Measurements from ENCODE around the gene HIBADH.

Gene HIBADH

GRCh38 chr7:27636326-27637006 lies 26.2 kb downstream of the HIBADH start:
- DNase-seq (ENCODE audit: low read depth in 2 of 2) = no peak

DNA sequence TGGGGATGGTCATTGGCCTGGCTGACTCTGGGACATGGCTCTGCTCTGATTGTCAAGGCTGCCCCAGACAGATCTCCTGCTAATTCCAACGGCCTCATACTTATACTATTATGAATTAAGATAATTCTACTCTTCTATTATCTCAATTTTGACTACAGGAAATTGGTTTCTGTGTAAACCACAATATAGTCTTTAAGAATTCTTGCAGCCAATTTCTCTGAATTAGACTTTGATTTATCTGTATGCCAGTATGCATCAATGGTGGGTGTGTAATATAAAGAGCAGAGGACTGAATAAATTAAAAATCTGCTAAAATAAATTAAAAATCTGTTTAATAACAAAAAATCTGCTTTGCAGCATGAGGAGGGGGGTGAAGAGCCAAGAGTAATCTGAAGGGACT lies 27.0 kb downstream of the HIBADH start:
- no peak for DNase-seq (ENCODE audit: low read depth in 2 of 2)

GRCh38 chr7:27634671-27635493 lies 27.8 kb downstream of the HIBADH start:
- DNase-seq (ENCODE audit: low read depth in 2 of 2) = no peak

GRCh38 chr7:27633062-27633461 lies 29.6 kb downstream of the HIBADH start:
- no peak for DNase-seq (ENCODE audit: low read depth in 2 of 2)

- DNase-seq (ENCODE audit: low read depth in 2 of 2) = no peak
Measured at GRCh38 chr7:27631391-27631790, 31.3 kb downstream of the HIBADH start.

DNA sequence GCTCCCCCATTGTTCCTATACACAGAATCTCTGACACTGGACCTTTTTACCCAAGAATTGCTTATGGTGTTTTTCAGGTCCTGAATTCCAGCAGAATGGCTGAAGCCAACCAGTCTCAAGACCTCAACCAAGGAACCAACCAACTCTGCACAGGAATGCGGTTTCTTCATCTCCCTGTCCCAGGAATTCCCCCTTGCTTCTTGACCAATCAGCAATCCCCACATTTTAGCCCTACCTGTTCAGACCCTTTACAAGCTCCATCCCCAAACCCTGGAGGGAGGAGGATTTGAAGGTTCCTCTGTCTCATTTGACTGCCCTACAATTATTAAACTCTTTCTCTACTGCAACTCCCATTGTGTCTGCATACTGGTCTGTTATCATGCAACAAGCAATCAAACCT lies 35.5 kb downstream of the HIBADH start:
- no peak for DNase-seq (ENCODE audit: low read depth in 2 of 2)

DNA sequence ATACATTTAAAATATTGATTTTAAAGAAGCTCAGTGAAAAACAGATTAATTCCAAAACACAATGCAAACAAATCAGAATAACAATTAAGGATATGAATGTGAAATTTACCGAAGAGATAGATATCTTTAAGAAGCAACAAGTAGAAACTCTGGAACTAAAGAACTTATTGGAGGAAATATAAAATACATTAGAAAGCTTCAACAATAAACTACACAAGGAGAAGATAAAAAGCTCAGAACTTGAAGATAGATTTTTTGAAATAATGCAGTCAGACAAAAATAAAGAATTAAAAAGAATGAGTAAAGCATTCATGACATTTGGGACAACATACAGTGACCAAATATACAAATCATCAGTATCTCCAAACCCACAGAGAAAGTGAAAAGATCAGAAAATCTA lies 43.2 kb downstream of the HIBADH start:
- no peak for DNase-seq (ENCODE audit: low read depth in 2 of 2)

- DNase-seq (ENCODE audit: low read depth in 2 of 2) = no peak
Measured at GRCh38 chr7:27617651-27618381, 44.9 kb downstream of the HIBADH start.

GRCh38 chr7:27616914-27617548 lies 45.7 kb downstream of the HIBADH start:
- DNase-seq (ENCODE audit: low read depth in 2 of 2) = no peak

DNA sequence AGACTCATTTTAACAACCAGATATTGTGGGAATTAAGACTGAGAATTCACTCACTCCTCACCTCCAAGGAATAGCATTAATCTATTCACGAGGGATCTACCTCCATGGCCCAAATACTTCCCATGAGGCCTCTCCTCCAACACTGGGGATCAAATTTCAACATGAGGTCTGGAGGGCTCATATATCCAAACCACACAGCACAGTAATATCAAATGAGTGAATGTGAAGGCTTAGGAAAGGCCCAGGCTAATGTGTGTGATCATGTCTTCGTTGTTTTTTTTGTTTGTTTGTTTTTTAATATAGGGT lies 46.5 kb downstream of the HIBADH start:
- DNase-seq (ENCODE audit: low read depth in 2 of 2) = no peak

DNA sequence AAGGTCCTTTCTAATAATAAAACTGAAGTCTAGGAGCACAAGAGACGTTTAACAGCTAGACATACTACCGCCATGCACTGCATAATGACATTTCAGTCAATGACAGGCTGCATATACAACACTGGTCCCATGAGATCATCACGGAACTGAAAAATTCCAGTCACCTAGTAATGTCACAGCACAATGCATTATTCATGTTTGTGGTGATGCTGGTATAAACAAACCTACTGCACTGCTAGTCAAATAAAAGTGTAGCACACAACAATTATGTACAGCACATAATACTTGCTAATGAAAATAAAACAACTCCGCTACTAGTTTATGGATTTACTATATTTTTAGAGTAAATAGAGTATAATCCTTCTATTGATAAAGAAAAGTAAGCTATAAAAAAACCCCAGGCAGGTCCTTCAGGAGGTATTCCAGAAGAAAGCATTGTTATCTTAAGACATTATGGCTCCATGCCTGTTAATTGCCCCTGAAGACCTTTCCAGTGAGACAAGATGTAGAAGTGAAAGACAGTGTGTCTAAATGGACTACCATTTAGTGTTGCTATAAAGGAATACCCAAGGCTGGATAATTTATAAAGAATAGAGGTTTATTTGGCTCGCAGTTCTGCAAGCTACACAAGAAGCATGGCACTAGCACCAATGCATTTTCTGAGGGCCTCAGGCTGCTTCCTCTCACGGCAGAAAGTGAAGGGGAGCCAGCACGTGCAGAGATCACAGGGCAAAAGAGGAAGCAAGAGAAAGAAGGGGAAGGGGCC lies 47.1 kb downstream of the HIBADH start:
- no peak for DNase-seq (ENCODE audit: low read depth in 2 of 2)

DNA sequence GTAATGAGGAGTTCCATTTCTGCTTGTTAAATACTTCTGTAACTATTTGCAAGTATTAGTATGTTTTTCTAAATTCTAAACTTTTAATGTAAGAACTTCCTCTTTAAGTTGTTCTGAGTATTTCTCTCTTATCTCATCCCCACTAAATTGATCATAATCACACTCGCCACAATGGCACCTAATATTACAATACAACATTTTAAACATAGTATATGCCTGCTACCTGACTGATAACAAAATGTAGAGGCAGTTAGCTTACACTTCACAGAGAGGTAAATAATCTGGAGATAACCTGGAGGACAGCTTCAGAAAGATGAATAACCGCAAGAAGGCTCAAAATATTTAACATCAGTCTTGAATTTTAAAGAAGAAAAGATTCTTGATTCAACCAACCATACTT lies 48.6 kb downstream of the HIBADH start:
- DNase-seq (ENCODE audit: low read depth in 2 of 2) = no peak

GRCh38 chr7:27611059-27611458 lies 51.6 kb downstream of the HIBADH start:
- DNase-seq (ENCODE audit: low read depth in 2 of 2) = no peak

DNA sequence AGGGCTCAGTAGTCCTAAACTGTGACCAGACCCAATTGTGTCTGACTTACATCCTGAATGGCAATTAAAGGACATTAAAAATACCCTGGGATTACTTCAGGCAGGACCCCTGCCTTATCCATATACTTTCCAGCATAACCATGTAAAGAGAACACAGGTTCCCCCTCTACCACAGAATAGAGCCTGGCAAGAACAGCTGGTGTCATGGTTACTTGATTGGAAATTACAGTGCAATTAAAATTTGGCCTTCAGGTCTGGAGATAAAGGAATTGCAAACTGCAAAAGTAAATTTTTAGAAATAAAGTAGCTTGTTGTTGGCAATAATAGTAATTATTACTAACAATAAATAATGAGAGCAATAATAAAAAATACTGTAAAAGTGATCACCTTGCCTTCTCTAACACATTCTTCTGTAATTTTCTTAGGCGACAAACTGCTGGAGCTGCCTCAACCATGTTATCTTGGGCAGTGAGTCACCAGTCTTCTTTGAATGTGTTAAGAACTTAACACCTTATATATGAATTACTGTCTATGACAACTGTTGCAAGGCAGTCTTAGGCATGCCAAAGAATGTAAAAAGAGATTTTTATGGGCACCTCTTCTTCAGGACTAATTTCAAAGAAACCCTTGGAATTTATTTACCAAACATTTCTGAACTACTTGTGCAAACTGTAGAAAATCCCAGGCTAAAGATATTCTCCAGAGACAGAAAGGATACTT lies 53.7 kb downstream of the HIBADH start:
- DNase-seq (ENCODE audit: low read depth in 2 of 2) = no peak

DNA sequence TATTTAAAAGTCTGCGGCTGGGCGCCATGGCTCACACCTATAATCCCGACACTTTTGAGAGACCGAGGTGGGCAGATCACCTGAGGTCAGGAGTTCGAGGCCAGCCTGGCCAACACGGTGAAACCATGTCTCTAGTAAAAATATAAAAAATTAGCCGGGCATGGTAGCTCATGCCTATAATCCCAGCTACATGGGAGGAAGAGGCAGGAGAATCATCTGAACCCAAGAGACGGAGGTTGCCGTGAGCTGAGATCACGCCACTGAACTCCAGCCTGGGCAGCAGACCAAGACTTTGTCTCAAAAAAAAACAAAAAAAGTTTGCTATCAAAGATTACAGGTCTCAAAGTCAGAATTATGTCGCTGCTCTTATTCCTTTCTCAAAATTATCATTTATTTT lies 55.5 kb downstream of the HIBADH start:
- no peak for DNase-seq (ENCODE audit: low read depth in 2 of 2)

DNA sequence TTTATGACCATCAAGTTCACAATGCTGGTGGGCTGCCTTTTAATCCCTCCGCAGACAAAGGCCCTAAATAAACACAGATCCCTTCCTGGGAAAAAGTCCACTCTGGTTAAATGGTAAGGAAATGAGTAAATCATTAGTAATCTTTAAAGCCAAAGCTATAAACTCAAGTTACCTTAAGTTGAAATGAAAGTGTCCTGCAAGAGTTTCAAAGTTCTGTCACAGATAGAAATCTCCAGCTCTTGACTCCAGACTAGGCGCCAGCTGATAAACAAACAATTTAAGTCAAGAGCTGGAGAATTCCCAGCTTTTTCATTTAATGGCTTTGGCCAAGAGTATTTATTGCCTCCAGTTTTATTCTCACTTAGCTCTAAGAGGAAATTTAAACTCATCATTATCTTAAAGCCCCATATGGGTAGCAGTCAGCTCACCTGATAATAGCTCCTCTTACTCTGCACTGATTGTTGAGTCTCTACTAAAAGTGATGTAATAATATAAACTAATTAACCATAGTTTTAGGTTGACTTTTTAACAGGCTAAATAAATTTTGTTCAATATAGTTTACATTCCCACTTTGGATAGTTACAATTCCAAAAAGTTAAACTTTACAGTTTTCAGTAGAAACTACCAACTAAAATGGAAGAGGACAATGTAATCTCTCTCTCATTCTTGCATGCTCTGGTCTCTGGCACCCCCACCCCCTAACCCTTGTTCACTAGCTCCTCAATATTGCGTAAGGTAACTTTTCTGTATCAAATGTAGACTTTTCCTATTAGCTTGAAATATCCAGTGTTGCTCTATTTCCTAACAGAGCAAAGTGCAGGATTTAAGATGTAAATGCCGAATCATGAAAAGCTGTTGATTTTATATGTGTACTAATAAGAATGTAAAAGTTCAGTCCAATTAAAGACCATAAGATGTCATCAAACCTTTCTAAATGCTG lies 56.1 kb downstream of the HIBADH start:
- no peak for DNase-seq (ENCODE audit: low read depth in 2 of 2)

- no peak for DNase-seq (ENCODE audit: low read depth in 2 of 2)
Measured at GRCh38 chr7:27605689-27606269, 56.9 kb downstream of the HIBADH start.

DNA sequence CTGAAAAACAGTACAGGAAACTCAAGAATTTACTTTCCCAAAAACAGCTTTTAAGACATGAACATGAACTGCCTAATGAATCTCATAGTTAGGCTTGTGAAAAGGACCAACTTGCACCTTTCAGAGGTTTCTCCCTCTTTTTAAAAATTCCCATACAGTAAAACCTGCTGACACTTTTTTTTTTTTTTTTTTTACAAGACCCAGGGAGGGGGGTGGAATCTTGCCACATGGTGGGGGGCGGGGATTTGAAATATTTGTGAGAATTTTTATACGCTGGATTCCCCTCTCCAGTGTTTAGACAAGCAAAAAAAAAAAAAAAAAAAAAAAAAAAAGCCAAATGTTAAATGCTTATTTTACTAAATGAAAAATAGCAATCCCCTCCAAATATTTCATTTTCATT lies 57.4 kb downstream of the HIBADH start:
- DNase-seq (ENCODE audit: low read depth in 2 of 2) = no peak

DNA sequence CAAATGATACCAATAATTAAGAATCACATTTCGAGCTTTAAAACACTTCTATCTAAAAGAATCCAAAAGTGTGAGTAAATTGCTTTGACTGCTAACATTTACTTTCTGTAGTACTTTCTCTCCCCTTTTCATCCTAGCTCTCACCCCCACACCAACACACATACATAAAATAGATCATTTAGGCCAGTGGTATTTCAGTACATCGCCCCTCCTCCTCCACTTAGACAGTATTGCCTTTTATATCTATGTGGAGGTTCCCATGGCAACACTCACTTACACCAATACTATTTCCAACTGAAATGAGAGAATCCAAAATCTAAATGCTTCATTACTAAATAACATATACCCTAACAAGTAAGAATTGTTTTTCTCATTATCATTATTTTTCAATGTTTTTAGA lies 58.9 kb downstream of the HIBADH start:
- DNase-seq (ENCODE audit: low read depth in 2 of 2) = no peak

DNA sequence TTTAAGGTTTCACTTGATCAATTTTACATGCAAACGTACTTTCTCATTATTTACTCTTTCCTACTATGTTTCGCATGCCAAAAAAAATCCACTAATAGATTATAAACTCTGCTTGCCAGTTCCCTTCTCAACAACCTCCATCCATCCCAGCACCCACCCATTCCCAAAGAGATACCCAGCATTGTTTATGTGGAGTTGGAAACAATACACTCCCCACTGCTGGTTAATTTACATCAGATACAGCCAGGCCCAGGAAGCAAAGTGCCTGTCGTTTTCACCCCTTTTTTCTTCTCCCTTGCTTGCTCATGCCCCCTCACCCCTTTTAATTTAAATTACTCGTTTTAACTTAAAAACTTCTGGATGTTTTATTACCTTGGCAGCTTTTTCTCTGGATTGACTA lies 59.9 kb downstream of the HIBADH start:
- no peak for DNase-seq (ENCODE audit: low read depth in 2 of 2)
